ENCODE results near the gene CPB2.

Gene CPB2, protein sequence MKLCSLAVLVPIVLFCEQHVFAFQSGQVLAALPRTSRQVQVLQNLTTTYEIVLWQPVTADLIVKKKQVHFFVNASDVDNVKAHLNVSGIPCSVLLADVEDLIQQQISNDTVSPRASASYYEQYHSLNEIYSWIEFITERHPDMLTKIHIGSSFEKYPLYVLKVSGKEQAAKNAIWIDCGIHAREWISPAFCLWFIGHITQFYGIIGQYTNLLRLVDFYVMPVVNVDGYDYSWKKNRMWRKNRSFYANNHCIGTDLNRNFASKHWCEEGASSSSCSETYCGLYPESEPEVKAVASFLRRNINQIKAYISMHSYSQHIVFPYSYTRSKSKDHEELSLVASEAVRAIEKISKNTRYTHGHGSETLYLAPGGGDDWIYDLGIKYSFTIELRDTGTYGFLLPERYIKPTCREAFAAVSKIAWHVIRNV

DNA sequence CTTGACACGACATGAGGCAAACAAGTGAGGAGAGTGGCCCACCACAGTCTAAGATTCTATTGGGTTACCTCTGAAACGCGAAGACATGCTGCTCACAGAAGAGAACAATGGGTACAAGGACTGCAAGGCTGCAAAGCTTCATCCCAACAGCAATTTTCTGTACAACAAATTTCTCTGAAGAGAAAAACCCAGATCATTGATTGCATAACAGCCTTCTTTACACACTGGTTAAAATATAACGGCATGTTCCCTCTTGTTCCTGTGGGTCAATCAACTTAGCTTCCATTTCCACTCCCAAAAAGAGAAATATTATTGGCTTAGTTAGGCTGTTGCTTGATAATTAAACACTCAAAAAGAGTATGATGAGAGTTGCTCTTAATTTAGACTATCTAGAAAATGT lies at the start of gene CPB2:
Gene CPB2, minus strand, starts transcription at position 166 of the 400 bp plus-strand sequence. Its CDS starts 24 bp downstream, at position 142.
- DNase-seq (ENCODE audit: low spot score): no peak

DNA sequence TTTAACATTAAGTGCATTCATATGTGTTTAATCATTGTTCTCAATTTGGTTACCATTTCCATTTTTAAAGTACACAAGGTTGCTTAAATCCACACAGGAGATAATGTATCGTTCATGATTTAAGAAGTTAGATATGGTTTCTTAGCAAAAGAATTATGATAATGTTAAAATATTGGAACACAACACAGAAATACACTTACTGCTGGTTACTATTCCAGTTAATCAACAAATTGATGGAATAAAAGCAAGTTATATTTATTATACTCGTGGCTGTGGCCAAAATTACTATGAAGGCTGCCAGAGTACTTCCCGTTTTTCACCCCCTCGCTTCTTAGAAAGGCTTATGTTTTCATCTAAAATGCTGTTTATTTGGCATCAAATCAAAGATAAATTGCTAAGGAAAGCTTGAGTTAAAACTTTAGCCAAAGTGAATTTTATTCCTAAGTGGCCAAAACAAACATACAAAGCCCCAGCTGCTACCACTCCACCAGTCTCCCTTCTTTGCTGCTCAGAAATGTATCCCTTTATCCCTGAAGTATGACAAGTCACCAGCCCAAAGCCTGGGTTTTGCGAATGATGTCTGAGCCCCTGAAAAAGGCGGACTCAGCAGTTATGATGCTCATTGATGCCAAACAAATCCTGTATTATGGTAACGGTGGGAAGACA lies 49.4 kb upstream of the CPB2 start:
- no peak for DNase-seq (ENCODE audit: low spot score)

DNA sequence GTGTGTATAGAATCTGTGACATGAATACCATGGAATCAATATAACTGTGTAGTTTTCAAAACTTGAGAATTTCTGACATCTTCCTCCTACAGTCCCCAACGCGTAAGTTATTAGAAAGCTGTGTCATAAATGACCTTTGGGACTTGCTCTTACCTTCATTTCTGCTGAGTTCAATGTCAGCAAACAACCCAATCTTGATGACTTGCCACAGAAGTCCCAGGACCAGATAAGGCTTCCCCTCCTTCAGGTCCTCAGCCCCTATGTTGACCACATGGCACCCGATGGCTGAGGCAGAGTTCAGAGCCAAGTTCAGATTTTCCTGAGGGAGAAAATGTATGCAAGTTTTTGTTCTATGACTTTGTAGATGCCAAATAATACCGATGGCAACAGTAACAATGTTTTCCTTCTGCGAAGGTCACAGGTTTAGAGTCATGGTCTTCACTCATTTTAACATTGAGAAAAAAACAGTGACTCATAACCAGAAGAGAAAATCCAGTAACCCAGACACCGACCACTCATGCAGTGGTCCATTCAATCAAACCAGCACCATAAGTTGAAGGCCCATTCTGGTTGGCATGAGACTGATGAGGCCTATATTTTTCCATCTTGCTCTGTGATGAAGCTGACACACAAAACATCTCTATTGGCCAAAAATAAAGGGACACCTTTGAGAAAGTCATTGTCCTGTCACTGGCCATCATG lies 47.9 kb upstream of the CPB2 start:
- no peak for DNase-seq (ENCODE audit: low spot score)

DNA sequence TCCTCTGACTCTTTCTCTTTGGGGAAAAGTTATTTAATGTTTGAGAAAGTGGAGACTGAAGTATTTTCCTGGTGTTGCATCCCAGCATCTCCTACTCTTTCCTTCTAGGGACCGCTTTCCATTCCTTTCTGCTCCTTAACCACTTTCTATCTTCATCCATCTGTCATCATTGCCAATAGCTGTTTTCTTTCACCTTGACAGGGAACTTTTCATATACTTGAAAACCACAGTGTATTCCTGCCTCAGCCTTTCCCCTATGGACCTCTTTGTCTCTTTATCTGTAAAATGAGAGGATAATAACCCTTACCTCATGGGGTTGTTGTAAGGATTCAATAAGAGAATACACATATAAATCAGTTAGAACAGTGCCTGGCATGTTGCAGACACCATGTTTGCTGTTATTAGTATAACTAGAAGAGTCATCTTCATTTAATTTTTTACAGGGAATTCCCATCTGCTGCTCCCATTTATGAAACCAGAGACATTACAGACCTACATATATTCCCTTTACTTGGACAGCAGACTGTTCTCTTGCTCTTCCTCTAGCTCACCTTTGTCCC lies 45.4 kb upstream of the CPB2 start:
- DNase-seq (ENCODE audit: low spot score): no peak

DNA sequence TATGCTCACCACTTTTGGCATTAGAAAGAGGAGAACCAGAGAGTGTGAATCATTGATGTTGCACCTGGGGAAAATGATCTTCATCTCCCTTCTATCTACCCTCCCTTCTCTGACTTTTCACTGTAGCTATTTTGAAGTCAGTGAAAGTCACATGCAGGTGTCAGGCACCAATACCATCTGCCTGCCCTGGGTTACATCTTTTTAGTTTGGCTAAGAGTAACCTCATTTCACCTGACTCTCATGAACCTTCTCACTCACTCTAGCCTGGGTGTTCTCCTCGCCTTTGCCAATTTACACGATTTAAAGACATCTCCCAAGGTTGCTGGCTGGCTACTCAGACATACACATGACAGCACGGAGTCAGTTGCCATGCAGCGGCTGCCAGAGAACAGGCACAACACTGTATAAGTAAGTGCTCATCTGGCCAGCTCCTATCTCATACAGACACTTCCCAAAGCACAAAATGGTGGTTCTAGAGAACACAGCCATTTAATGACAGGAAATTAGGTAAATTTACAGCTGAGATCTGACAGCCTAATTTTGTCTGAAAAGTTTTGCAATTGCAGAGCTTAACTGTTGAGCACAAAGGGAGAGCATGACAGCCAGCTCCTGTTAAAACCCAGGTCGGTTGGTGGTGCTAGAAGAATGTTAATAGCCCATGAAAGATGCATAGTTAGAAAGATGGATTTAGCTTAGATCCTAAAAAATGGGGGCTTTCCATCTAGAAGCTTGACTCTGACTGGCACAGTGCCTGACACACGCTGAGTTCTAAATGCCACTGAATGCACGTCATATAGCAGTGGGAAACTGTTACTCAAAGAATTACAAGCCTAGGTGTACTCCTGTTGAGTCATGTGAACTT lies 44.7 kb upstream of the CPB2 start:
- DNase-seq (ENCODE audit: low spot score): no peak

DNA sequence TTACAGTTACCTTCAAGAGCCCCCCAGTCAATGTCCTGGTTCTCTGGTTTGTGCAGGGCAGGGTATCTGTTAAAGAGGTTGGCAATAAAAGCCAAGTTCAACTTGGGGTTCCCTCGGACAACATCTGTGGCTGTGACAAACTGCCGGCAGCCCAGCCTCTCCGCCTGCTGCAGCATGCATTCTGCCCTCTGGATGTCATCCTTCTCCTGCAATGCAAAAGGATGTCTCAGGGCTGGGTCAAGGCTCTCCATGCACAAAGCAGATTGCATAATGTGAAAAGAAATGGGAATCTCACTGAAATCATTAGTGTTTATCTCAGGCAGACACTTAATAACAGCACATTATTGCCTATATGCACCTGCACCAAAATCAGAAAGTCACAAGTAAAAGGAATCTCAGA lies 42.1 kb upstream of the CPB2 start:
- no peak for DNase-seq (ENCODE audit: low spot score)

DNA sequence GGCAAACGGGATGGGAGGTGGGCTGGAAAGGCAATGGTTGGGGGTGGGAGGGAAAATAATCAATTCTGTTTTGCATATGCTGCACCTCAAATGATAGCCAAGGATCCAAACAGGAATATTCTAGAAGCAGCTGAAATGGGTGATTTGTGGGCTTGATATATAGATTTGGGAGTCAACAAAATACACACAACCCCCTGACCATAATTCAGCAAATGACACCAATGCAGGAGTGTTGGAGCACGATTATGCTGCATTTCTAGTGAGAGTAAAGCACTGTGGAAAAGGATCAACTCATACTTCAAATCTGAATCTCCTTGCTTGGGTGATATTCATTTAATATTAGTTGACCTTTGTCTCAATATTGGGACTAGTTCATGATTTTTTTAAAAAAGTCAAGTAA lies 41.1 kb upstream of the CPB2 start:
- DNase-seq (ENCODE audit: low spot score): no peak

DNA sequence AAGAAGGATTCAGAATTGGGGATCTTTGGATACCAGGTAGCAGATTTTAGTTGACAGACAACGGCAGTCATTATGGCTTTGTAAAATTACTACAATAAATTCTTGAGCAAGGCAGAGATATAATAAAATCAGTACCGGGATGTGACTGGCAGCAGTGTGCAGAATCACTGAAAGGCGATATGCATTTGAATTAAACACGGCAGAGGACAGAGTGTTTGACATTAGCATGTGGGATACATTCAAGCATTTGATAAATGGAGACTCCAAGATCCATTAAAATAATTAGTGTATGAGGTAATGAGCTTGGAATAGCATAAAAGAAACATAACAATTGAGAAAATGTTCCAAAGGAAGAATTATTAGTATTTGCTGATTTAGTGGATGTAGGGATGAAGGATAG lies 40.3 kb upstream of the CPB2 start:
- DNase-seq (ENCODE audit: low spot score): no peak

DNA sequence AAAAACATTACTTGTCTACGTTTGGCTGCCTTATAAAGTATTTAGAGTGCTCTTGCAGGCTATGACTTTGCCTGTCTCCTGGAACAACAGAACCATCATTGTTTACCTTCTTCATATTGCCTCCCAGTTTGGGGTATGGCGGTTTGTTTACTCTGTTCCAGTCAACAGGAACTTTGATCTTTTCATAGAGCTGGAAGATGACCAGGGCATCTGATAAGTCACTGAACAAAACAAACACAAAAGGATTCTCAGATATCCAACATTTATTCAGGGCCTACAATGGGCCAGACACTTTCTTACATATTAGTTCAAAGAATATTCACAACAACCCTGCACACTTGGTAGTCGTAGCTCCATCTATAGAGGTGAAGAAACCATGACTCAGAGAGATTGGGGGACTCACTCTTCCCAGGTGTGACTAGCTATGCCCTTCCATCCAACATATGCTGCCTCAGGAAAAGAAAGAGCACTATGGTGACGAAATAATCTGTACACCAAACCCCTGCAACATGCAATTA lies 38.4 kb upstream of the CPB2 start:
- no peak for DNase-seq (ENCODE audit: low spot score)

DNA sequence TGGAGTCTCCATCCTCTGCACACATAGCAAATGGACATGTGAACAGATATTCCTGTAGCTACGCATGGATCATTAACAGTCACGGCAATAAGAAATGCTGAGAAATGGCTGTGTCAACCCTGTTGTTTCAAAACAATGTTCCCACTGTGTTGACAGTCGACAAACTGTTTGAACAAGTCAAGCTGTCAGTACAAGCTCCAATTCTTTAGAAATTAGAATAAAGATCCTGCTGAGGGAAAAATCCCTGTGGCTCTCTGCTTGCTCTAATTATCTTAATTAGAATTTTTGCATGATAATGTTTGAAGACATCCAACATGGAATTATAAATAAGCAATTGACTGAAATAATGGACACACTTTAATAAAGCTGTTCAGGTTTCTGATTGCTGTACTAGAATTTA lies 37.9 kb upstream of the CPB2 start:
- no peak for DNase-seq (ENCODE audit: low spot score)

DNA sequence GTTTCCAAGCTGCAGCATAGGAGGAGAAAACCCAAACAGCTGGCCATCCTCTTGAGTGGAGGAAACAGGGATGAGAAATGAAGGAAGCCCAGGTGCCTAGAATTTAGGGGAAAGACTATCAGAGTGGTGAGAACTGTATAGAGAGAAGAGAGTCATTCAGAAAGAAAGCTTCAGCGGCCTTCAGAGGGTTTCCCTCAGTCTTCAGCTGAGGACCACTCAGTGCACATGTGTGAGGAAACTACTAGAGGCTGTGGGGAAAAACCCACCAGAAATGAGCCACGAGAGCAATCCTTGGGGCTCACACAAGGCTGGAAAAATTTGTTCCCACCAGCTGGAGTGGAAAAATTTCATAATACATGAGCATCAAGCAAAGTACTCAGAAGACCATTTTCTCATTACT lies 35.2 kb upstream of the CPB2 start:
- DNase-seq (ENCODE audit: low spot score): no peak

DNA sequence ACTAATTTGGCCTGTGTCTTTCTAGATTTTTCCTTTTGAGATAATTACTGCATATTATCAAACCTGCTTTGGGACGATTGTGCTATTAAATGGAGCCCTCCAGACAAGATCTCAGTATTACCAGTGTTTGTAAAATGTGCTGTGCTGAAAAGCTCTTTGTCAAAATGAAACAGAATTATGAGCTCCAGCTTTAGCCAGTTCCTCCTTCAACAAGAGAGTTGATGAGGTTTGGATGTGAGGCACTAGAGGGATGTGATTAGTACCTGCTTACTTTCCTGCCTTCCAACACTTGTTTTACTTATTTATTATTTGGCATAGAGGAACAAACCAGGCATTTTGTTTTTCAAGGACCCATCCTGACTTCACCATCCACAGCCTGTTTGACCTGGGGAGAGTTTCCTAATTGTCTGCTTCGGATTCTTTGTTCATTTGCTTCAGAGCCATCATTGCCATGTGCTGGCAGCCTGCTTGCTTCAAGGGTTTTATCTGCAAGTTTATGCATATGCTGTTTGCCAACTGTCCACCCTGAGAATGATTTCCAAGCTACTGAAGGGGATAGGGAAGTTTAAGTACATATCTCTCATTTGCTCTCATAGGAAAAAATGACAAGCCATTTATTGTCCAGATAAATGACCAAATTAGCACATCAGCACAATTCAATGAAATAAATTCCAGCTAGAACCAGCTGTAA lies 32.9 kb upstream of the CPB2 start:
- DNase-seq (ENCODE audit: low spot score): no peak

DNA sequence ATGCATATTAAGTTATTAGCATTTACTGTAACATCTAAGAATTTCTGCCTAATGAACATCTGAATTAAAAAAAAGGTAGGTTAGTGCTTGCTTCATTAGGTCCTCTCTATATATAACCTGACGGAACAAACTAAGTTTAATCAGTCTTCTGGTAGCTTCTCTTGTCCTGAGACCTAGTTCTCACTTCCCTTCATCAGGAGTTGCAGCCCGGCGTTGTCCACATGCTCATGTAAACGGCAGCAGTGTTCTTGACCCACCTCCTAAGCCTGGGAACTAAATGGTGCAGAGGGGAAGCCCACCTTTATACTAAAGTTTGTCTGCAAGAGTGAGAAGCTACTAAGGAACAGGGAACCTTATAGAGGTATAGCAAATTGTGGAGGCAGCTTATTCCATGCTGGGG lies 31.9 kb upstream of the CPB2 start:
- no peak for DNase-seq (ENCODE audit: low spot score)

DNA sequence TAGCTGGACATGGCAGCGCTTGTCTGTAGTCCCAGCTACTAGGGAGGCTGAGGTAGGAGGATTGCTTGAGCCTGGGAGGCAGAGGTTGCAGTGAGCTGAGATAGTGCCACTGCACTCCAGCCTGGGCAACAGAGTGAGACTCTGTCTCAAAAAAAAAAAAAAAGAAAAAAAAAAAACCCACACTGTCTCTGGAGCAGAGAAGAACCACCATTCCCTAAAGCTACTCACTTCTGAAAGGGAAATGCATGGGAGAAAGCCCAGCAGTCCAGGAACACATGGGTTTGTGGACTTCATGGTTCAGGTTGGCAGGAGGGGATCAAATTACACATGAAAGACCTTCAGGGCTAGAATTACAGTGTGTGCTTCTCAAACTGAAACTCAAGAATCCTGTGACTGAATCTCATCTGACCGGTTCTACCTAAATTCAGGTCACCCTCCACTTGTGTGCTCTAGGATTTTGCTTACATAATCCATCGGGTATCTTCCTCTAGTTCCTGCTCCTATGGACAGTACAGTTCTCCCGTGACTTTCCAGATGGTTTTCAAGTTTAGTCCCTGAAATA lies 30.2 kb upstream of the CPB2 start:
- no peak for DNase-seq (ENCODE audit: low spot score)

DNA sequence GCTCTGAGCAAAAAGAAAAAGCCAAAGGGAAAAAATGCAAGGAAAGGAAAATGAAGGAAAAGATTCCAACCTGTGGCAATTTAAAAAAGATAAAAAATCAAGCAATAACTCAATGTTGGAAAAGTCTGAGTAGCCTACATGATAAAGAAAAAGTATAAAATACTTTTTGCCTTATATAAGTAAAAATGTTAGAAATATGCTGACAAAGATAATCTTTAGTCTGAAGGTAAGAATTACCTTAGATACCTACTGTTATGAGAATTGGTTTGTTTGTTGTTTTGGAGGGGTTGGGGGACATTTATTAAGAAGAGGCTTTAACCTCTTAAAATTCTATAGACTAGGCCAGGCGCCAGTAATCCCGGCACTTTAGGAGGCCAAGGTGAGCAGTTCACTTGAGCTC lies 29.7 kb upstream of the CPB2 start:
- DNase-seq (ENCODE audit: low spot score): no peak

DNA sequence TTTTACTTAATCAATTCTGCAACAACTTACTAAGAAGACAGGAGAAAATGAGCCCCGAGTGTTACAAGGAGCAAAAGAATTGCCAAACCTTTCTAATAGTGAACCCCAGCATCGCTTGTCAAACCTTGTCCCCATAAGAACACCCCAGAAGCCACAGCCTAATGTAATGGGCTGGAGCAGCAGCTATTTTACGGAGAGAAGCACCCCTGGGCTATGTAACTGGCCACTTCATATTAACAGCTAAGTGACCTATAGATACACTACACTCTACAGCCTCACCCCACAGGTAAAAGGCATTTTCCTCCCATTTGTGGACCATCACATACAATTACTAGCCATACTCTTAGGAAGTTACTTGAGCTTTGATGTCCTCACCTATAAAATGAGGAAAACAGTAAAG lies 27.3 kb upstream of the CPB2 start:
- DNase-seq (ENCODE audit: low spot score): no peak

DNA sequence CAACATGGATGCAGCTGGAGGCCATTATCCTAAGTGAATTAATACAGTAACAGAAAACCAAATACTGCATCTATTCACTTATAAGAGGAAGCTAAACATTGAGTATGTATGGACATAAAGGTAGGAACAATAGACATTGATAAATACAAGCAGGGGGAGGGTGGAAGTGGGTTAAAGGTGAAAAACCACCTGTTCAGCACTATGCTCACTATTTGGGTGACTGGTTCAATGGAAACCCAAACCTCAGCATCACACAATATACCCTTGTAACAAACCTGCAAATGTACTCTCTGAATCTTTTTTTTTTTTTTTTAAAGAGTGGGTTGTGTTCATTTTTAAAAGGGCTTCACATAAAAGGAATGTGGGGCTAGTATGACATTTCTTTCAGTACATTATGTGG lies 26.9 kb upstream of the CPB2 start:
- DNase-seq (ENCODE audit: low spot score): no peak

DNA sequence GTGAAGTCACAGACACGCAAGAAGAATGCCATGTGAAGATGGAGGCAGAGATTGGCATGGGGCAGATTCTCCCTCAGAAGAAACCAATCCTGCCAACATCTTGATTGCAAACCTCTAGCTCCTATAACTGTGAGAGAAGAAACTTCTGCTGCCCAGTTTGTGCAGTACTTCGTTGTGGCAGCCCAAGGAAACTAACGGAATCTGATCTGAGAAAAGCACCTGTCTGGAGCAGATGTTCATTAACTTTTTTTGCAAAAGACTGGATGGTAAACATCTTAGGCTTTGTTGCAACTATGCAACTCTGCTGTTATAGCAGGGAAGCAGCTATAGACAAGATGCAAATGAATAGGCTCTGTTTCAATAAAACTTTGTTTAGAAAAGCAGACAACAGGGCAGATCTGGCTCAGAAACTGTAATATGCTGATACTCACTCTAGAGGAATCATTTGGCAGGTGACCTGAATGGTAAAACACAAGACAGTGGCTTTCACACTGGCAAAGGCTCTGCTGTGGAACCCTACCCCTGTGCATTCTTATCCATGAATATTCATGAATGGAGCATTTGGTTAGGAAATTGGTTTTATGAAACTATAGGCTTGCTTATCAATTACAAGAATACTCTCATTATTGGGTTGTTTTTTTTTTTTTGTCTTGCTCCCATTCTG lies 25.3 kb upstream of the CPB2 start:
- no peak for DNase-seq (ENCODE audit: low spot score)

DNA sequence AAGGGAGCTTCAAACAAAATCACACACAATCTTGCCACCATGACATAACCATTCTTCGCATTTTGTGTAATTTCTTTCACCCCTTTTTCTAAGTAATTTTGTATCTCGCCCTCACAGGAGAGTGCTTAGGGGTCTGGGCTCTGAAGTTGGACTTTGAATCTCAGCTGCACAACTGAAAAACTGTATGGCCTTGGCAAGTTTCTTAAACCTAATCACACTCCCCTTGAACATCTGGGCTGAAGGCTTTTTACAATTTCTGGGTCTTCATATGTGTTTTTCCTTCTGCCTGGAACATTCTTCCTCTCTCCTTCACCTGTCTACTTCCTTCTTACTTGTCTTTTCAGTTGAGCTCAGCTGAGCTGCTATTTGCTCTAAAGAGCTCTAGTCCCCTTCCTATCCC lies 24.3 kb upstream of the CPB2 start:
- DNase-seq (ENCODE audit: low spot score): no peak

DNA sequence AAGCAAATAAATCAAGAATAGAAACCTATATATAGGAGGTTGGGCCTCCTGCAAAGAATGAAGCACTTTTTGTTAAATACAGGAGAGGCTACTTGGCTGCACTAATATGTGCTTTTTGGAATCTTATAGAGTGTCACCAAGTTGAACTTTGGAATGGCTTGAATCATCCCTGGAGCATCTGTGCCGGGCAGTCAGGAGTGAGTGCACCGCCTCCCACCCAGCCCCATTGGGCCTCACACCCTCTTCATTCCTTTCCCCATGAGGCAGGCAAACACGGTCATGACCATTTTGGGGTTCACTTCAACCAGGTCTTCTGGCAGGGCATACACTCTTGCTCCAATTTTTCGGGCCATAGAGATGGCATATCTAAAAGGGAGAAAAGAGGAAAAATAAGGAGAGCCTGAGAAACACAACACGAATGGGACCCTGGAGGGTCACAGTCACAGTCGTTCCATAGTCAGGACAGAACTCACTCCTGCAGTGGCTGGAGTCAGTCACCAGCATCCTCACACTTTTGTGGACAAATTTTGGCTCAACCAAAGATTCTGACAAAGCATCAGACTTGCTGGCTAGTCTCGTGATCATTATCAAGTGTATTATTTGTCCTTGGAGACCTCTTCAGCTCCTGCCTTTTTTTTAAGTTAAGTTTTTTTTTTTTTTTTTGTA lies 22.7 kb upstream of the CPB2 start:
- DNase-seq (ENCODE audit: low spot score): no peak
